Inflammatory macrophage treated with lipopolysaccharide for 4 hours (primary cell): Measurements from ENCODE around the gene SPATA6.

Source experiments
- DNase-seq: peaks from one replicate; pipeline ENCODE4 v3.0.0-alpha.2; 2020

The SPATA6 gene

GRCh38 chr1:48248356-48248755 lies 223.6 kb downstream of the SPATA6 start:
- no peak for DNase-seq

GRCh38 chr1:48246727-48247126 lies 225.3 kb downstream of the SPATA6 start:
- DNase-seq = peak; percentile 73
